ENCODE data around the gene OR1K1.

The OR1K1 gene

DNA sequence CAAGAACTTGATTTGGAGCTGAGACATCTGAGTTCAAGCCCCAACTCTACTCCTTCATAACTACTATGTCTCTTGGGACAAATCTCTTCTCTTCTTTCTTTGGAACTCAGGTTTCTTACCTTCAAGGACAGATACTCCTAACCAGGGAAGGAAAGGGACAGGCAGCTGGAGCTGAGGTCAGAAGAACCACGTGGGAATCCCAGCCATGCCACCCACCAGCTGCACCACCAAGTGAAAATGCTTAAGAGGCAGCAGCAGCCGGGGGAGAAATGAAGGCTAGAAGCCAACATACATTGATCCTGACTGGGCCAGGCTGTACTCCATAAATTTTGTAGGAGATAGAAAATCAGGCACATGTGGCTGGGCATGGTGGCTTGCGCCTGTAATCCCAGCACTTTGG, 20.7 kb upstream of the OR1K1 start:
- H3K4me1 ChIP-seq, result no peaks in the 10 kb centered on the region
- TF ChIP-seq, protein P1, sequence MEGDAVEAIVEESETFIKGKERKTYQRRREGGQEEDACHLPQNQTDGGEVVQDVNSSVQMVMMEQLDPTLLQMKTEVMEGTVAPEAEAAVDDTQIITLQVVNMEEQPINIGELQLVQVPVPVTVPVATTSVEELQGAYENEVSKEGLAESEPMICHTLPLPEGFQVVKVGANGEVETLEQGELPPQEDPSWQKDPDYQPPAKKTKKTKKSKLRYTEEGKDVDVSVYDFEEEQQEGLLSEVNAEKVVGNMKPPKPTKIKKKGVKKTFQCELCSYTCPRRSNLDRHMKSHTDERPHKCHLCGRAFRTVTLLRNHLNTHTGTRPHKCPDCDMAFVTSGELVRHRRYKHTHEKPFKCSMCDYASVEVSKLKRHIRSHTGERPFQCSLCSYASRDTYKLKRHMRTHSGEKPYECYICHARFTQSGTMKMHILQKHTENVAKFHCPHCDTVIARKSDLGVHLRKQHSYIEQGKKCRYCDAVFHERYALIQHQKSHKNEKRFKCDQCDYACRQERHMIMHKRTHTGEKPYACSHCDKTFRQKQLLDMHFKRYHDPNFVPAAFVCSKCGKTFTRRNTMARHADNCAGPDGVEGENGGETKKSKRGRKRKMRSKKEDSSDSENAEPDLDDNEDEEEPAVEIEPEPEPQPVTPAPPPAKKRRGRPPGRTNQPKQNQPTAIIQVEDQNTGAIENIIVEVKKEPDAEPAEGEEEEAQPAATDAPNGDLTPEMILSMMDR (IDR thresholded peaks at IDR 0.05; ENCODE audit: low read depth, low read length), result no peak
- peaks cover 6% of the 10 kb centered on the region for H3K27me3 ChIP-seq
- no peak for DNase-seq
- no peaks in the 10 kb centered on the region for H3K36me3 ChIP-seq
- no peaks in the 10 kb centered on the region for H3K9me3 ChIP-seq
- H3K4me3 ChIP-seq (ENCODE audit: low read depth, low read length), result no peak overlapping the region

GRCh38 chr9:122780026-122780425, 19.9 kb upstream of the OR1K1 start:
- TF ChIP-seq, protein P1 (IDR thresholded peaks at IDR 0.05; ENCODE audit: low read depth, low read length), result no peak
- H3K4me1 ChIP-seq, result no peaks in the 10 kb centered on the region
- no peaks in the 10 kb centered on the region for H3K9me3 ChIP-seq
- no peaks in the 10 kb centered on the region for H3K36me3 ChIP-seq
- no peak for DNase-seq
- peaks cover 6% of the 10 kb centered on the region for H3K27me3 ChIP-seq
- no peak overlapping the region for H3K4me3 ChIP-seq (ENCODE audit: low read depth, low read length)

DNA sequence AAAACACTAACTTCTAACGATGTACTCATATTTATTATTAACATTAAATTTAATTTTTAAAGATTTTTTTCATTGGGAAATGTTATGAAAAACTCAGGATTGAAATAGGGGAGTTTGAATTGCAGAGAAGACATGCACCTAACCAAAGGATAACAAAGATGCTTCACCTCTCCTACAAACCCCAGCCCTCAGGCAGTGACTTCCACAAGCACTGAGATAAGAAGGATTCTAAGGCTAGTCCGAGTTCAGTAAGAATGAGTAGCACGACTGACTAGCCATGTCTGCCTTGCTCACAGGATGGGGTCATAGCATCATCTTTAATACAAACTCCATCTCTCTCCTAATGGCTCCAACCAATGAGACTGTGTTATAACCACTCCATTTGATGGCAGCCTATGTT, 18.3 kb upstream of the OR1K1 start:
- Histone ChIP-seq H3K27me3 (peaks cover 6% of the 10 kb centered on the region), H3K4me1 (no peaks in the 10 kb centered on the region), H3K9me3 (no peaks in the 10 kb centered on the region), H3K4me3 (ENCODE audit: low read depth, low read length) (no peak overlapping the region), H3K36me3 (no peaks in the 10 kb centered on the region)
- TF ChIP-seq, protein P1 (IDR thresholded peaks at IDR 0.05; ENCODE audit: low read depth, low read length), result no peak
- DNase-seq, result no peak

GRCh38 chr9:122785269-122785668, 14.7 kb upstream of the OR1K1 start:
- H3K36me3 ChIP-seq, result no peaks in the 10 kb centered on the region
- TF ChIP-seq, protein P1 (IDR thresholded peaks at IDR 0.05; ENCODE audit: low read depth, low read length), result no peak
- no peaks in the 10 kb centered on the region for H3K9me3 ChIP-seq
- no peaks in the 10 kb centered on the region; the same call in none of the 2 replicates for H3K27me3 ChIP-seq
- H3K4me1 ChIP-seq, result no peaks in the 10 kb centered on the region
- no peak for DNase-seq
- H3K4me3 ChIP-seq (ENCODE audit: low read depth, low read length), result no peak overlapping the region

GRCh38 chr9:122786338-122786737, 13.6 kb upstream of the OR1K1 start:
- Histone ChIP-seq H3K36me3 (no peaks in the 10 kb centered on the region), H3K4me3 (ENCODE audit: low read depth, low read length) (no peak overlapping the region), H3K9me3 (no peaks in the 10 kb centered on the region), H3K4me1 (no peaks in the 10 kb centered on the region), H3K27me3 (no peaks in the 10 kb centered on the region; the same call in 1 of the 2 replicates)
- DNase-seq, result no peak
- TF ChIP-seq, protein P1 (IDR thresholded peaks at IDR 0.05; ENCODE audit: low read depth, low read length), result no peak

DNA sequence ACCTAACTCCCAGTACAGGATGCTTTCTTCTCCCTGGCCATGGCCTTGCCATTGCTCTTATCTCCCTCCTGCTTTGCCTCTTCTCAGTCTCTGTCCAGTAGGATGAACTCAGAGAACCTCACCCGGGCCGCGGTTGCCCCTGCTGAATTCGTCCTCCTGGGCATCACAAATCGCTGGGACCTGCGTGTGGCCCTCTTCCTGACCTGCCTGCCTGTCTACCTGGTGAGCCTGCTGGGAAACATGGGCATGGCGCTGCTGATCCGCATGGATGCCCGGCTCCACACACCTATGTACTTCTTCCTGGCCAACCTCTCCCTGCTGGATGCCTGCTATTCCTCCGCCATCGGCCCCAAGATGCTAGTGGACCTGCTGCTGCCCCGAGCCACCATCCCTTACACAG, 11.1 kb upstream of the OR1K1 start, which contains the start of gene OR5C1:
Gene OR5C1 (plus strand): TSS at position 103 of the 400 bp plus-strand sequence. CDS start 0 bp downstream, at position 103.
- H3K4me1 ChIP-seq, result no peaks in the 10 kb centered on the region
- no peaks in the 10 kb centered on the region for H3K36me3 ChIP-seq
- H3K9me3 ChIP-seq, result no peaks in the 10 kb centered on the region
- H3K4me3 ChIP-seq (ENCODE audit: low read depth, low read length), result no peak within 1 kb of the TSS
- no peaks in the 10 kb centered on the region; the same call in 1 of the 2 replicates for H3K27me3 ChIP-seq
- TF ChIP-seq, protein P1 (IDR thresholded peaks at IDR 0.05; ENCODE audit: low read depth, low read length), result no peak
- DNase-seq, result no peak

Measured in BE2C (cell line).